PC-3 (cell line): ENCODE data around the gene MBD3. TPM values are rescaled to one million over a fixed set of nuclear protein-coding genes. Genes with fewer than 3 reads are reported as not detected.

Experiments
- ATAC-seq: fragments of 200-7000 bp; cut with Tn5 transposase; 2 replicates; pipeline ENCODE4 v1.9.1; 2020; ENCODE audit warnings: mild to moderate bottlenecking, moderate library complexity
- BruUV-seq: library from RNA; stranded (reverse); fragments of 400-500 nt; replicated peaks from 2 replicates; lab custom pipeline; 2021; lab: Mats Ljungman, UMichigan
- CTCF ChIA-PET: fragments of 300-600 bp; sonication (Branson Sonifier 250); formaldehyde crosslinking; loops from one replicate; lab custom pipeline; 2022; ENCODE audit warnings: antibody characterized with exemption; lab: Charles Lee
- POLR2A ChIA-PET: fragments of 300-600 bp; sonication (Branson Sonifier 250); formaldehyde crosslinking; loops from one replicate; lab custom pipeline; 2022; ENCODE audit warnings: antibody characterized with exemption; ENCODE audit not compliant: unreplicated experiment; lab: Charles Lee
- DNase-seq: peaks from one replicate; pipeline ENCODE4 v3.0.0-alpha.2; 2015
- H2AFZ ChIP-seq: fragments of 300-600 bp; sonication (generic); 2 replicates; pipeline ENCODE4 v1.6.0; 2016; ENCODE audit warnings: antibody characterized with exemption, low read length
- H3F3A ChIP-seq: fragments of 300-600 bp; sonication (generic); one replicate; pipeline ENCODE4 v1.6.0; 2017; ENCODE audit warnings: antibody characterized with exemption, low read length, control low read depth, mild to moderate bottlenecking; ENCODE audit not compliant: unreplicated experiment
- H3K27ac ChIP-seq: fragments of 300-600 bp; sonication (generic); 2 replicates; pipeline ENCODE4 v1.5.1; 2016; ENCODE audit warnings: mild to moderate bottlenecking, low read length
- H3K27me3 ChIP-seq: fragments of 300-600 bp; sonication (generic); 2 replicates; pipeline ENCODE4 v1.6.1; 2016; ENCODE audit warnings: low read length, mixed read lengths
- H3K36me3 ChIP-seq: fragments of 300-600 bp; sonication (generic); 2 replicates; pipeline ENCODE4 v1.6.1; 2016; ENCODE audit warnings: low read depth, mixed run types, low read length, mixed read lengths
- H3K4me1 ChIP-seq: fragments of 300-600 bp; sonication (generic); 2 replicates; pipeline ENCODE4 v1.5.1; 2016; ENCODE audit warnings: low read length; ENCODE audit not compliant: insufficient read depth
- H3K4me2 ChIP-seq: fragments of 300-600 bp; sonication (generic); 2 replicates; pipeline ENCODE4 v1.6.0; 2016; ENCODE audit warnings: low read length
- H3K4me3 ChIP-seq: fragments of 300-600 bp; sonication (generic); 2 replicates; pipeline ENCODE4 v1.5.1; 2016; ENCODE audit warnings: mild to moderate bottlenecking, low read length, mixed read lengths
- H3K79me2 ChIP-seq: fragments of 300-600 bp; sonication (generic); 2 replicates; pipeline ENCODE4 v1.6.1; 2017; ENCODE audit warnings: low read length, mixed read lengths
- H3K9ac ChIP-seq: fragments of 300-600 bp; sonication (generic); 2 replicates; pipeline ENCODE4 v1.6.0; 2016; ENCODE audit warnings: mild to moderate bottlenecking, low read length
- H3K9me2 ChIP-seq: fragments of 300-600 bp; sonication (generic); replicated peaks from 2 replicates; pipeline ENCODE4 v1.6.1; 2016; ENCODE audit warnings: mixed run types, low read length, mixed read lengths
- H3K9me3 ChIP-seq: fragments of 300-600 bp; sonication (generic); 2 replicates; pipeline ENCODE4 v1.6.1; 2016; ENCODE audit warnings: low read length, mixed read lengths
- H4K20me1 ChIP-seq: fragments of 300-600 bp; sonication (generic); 2 replicates; pipeline ENCODE4 v1.6.1; 2016; ENCODE audit warnings: low read length, mixed read lengths
- EZH2 ChIP-seq: fragments of 300-600 bp; sonication (generic); IDR thresholded peaks from one replicate; pipeline ENCODE4 v1.6.1; 2017; ENCODE audit warnings: antibody characterized with exemption, mild to moderate bottlenecking, low read length; ENCODE audit not compliant: unreplicated experiment
- EZH2phosphoT487 ChIP-seq: fragments of 300-600 bp; sonication (generic); IDR thresholded peaks from 2 replicates; pipeline ENCODE4 v1.6.1; 2018; ENCODE audit warnings: mild to moderate bottlenecking, antibody characterized with exemption, low read length, borderline replicate concordance
- intact Hi-C: fragments of 100-400 bp; cut with micrococcal nuclease; formaldehyde crosslinking; loops from 2 replicates; pipeline ENCODE4 v1.9.0; 2023
- total RNA-seq: library from RNA; depleted of rRNA; stranded (reverse); fragments of >200 nt; gene quantifications from 2 replicates; pipeline ENCODE4 v1.2.3, GENCODE V29; 2014
- TF ChIP-seq, protein P1 (sequence below): fragments of 300-600 bp; sonication (generic); conservative IDR thresholded peaks from 2 replicates; pipeline ENCODE4 v1.5.1; 2017; ENCODE audit warnings: antibody characterized with exemption, low read depth, mild to moderate bottlenecking, low read length

MBD3 gene
- total RNA-seq, 1 experiment from 2014 or later, result 131 TPM

DNA sequence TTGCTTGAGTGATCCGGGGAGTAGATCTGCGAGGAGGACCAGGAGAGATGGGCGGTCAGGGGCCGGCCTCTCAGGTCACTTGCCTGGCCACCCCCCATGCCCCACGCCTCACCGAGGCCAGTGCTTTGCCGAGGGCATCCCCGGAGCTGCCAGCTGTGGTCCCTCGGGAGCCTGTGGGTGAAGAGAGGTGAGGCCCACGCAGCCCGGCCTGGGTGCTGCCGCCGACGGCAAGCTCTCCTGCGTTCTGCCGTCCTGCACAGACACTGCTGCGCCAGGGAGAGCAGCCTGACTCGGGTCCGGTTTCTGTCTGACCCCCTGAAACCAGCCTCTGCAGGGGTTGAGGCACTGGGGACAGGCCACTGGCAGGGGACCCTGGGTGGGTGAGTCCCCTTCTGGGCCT lies 28.4 kb upstream of the MBD3 start:
- H3F3A ChIP-seq, result no peaks in the 10 kb centered on the region
- no peak overlapping the region for H3K9ac ChIP-seq
- no peak for ATAC-seq
- no peaks in the 10 kb centered on the region for H3K36me3 ChIP-seq
- no peaks in the 10 kb centered on the region for H3K4me1 ChIP-seq
- no peak overlapping the region for H3K4me2 ChIP-seq
- DNase-seq, result no peak
- ChIA-PET CTCF (no interaction called here), POLR2A (no interaction called here)
- H3K27ac ChIP-seq, result no peak overlapping the region
- H3K27me3 ChIP-seq, result no peaks in the 10 kb centered on the region
- H3K4me3 ChIP-seq, result no peak overlapping the region
- TF ChIP-seq EZH2, result no peak
- no peak for TF ChIP-seq EZH2phosphoT487
- TF ChIP-seq, protein P1, sequence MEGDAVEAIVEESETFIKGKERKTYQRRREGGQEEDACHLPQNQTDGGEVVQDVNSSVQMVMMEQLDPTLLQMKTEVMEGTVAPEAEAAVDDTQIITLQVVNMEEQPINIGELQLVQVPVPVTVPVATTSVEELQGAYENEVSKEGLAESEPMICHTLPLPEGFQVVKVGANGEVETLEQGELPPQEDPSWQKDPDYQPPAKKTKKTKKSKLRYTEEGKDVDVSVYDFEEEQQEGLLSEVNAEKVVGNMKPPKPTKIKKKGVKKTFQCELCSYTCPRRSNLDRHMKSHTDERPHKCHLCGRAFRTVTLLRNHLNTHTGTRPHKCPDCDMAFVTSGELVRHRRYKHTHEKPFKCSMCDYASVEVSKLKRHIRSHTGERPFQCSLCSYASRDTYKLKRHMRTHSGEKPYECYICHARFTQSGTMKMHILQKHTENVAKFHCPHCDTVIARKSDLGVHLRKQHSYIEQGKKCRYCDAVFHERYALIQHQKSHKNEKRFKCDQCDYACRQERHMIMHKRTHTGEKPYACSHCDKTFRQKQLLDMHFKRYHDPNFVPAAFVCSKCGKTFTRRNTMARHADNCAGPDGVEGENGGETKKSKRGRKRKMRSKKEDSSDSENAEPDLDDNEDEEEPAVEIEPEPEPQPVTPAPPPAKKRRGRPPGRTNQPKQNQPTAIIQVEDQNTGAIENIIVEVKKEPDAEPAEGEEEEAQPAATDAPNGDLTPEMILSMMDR, result no peak
- intact Hi-C loops, result no loop called here
- H2AFZ ChIP-seq, result no peak overlapping the region
- BruUV-seq, result no TSS peak
- no peaks in the 10 kb centered on the region for H3K9me3 ChIP-seq
- H3K79me2 ChIP-seq, result no peaks in the 10 kb centered on the region
- H4K20me1 ChIP-seq, result no peaks in the 10 kb centered on the region
- no peaks in the 10 kb centered on the region for H3K9me2 ChIP-seq

DNA sequence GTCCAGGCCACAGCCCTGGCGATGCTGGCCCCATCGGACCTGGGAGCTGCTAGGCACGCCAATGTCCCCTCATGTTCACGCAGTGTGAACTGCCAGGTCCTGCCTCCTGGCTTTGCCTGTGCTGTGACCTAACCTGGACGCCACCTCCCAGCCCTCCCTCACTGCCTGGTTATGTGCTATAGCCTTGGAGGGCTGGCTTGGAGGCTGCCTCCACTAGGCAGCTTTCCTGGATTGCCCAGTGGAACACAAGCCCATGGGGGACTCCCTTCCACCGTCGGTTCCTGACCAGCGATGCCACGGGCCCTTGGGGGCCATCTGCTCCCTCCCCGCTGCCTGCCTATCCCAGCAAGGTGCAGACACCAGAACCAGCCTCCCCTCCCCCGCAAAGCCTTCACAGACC lies 27.8 kb upstream of the MBD3 start:
- H3F3A ChIP-seq, result no peaks in the 10 kb centered on the region
- no peaks in the 10 kb centered on the region for H3K9me2 ChIP-seq
- ChIA-PET POLR2A (no interaction called here), CTCF (no interaction called here)
- H3K9ac ChIP-seq, result no peak overlapping the region
- no peaks in the 10 kb centered on the region for H4K20me1 ChIP-seq
- no peaks in the 10 kb centered on the region for H3K9me3 ChIP-seq
- intact Hi-C loops, result no loop called here
- no peaks in the 10 kb centered on the region for H3K79me2 ChIP-seq
- no TSS peak for BruUV-seq
- no peak overlapping the region for H2AFZ ChIP-seq
- DNase-seq, result no peak
- ATAC-seq, result no peak
- no peak overlapping the region for H3K4me2 ChIP-seq
- H3K4me1 ChIP-seq, result no peaks in the 10 kb centered on the region
- no peaks in the 10 kb centered on the region for H3K27me3 ChIP-seq
- no peak for TF ChIP-seq EZH2
- no peak for TF ChIP-seq EZH2phosphoT487
- TF ChIP-seq, protein P1, result no peak
- no peak overlapping the region for H3K27ac ChIP-seq
- H3K4me3 ChIP-seq, result no peak overlapping the region
- H3K36me3 ChIP-seq, result no peaks in the 10 kb centered on the region; the same call in 1 of the 2 replicates

DNA sequence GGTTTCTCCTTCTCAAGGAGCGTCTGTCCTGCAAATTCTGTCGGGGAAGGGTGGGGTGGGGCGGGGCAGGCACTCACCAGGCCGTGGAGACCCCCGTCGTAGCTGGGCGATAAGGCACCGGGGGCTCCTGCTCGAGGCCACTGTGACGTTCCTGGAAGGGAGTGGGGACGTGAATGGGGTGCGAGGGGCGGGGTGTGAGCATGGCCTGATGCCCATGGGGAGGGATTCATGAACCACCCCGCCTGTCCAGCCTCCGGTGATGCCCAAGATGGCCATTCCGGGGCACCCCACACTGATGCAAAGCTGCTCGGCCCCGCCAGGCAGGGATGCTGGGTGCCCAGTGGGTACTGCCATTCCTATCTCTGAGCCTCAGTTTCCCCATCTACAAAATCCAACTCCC lies 27.0 kb upstream of the MBD3 start:
- DNase-seq, result no peak
- TF ChIP-seq, protein P1, result no peak
- no peak for TF ChIP-seq EZH2phosphoT487
- no peak for TF ChIP-seq EZH2
- Histone ChIP-seq H2AFZ (no peak overlapping the region), H3K4me1 (no peaks in the 10 kb centered on the region), H4K20me1 (no peaks in the 10 kb centered on the region), H3K9me2 (no peaks in the 10 kb centered on the region), H3K4me3 (no peak overlapping the region), H3K36me3 (no peaks in the 10 kb centered on the region; the same call in 1 of the 2 replicates), H3K9me3 (no peaks in the 10 kb centered on the region), H3K79me2 (no peaks in the 10 kb centered on the region), H3K4me2 (no peak overlapping the region), H3K9ac (no peak overlapping the region), H3K27ac (no peak overlapping the region), H3K27me3 (no peaks in the 10 kb centered on the region), H3F3A (no peaks in the 10 kb centered on the region)
- POLR2A ChIA-PET, result no interaction called here
- CTCF ChIA-PET, result no interaction called here
- no TSS peak for BruUV-seq
- no peak for ATAC-seq
- intact Hi-C loops, result no loop called here
